GM23248 (cell line): ENCODE data around the gene SLC12A4. TPM values are rescaled to one million over a fixed set of nuclear protein-coding genes. Genes with fewer than 3 reads are reported as not detected.

ENCODE experiments used
- DNase-seq: peaks from one replicate; pipeline ENCODE4 v3.0.0-alpha.2; 2015
- H2AFZ ChIP-seq: fragments of 200-600 bp; sonication (generic); 2 replicates; pipeline ENCODE4 v1.6.1; 2016; ENCODE audit warnings: antibody characterized with exemption
- H3F3A ChIP-seq: fragments of 200-600 bp; sonication (generic); 2 replicates; pipeline ENCODE4 v1.6.1; 2016; ENCODE audit warnings: mild to moderate bottlenecking, antibody characterized with exemption, mixed run types; ENCODE audit not compliant: insufficient read depth
- H3K27ac ChIP-seq: fragments of 200-600 bp; sonication (generic); 2 replicates; pipeline ENCODE4 v1.5.1; 2016; ENCODE audit warnings: mild to moderate bottlenecking
- H3K27me3 ChIP-seq: fragments of 200-600 bp; sonication (generic); replicated peaks from 2 replicates; pipeline ENCODE4 v1.6.1; 2016; ENCODE audit warnings: mild to moderate bottlenecking; ENCODE audit not compliant: insufficient read depth
- H3K36me3 ChIP-seq: fragments of 200-600 bp; sonication (generic); 2 replicates; pipeline ENCODE4 v1.6.1; 2016; ENCODE audit warnings: low read depth, mild to moderate bottlenecking
- H3K4me1 ChIP-seq: fragments of 200-600 bp; sonication (generic); 2 replicates; pipeline ENCODE4 v1.6.1; 2016; ENCODE audit warnings: mild to moderate bottlenecking; ENCODE audit not compliant: insufficient read depth
- H3K4me2 ChIP-seq: fragments of 200-600 bp; sonication (generic); one replicate; pipeline ENCODE4 v1.6.1; 2016; ENCODE audit warnings: mild to moderate bottlenecking; ENCODE audit not compliant: unreplicated experiment
- H3K4me3 ChIP-seq: fragments of 200-600 bp; sonication (generic); 2 replicates; pipeline ENCODE4 v1.5.1; 2016; ENCODE audit warnings: mild to moderate bottlenecking
- H3K79me2 ChIP-seq: fragments of 200-600 bp; sonication (generic); 2 replicates; pipeline ENCODE4 v1.6.1; 2016; ENCODE audit warnings: mild to moderate bottlenecking; ENCODE audit not compliant: insufficient read depth
- H3K9ac ChIP-seq: fragments of 200-600 bp; sonication (generic); 2 replicates; pipeline ENCODE4 v1.6.1; 2016; ENCODE audit warnings: mild to moderate bottlenecking
- H3K9me2 ChIP-seq: fragments of 200-600 bp; sonication (generic); 2 replicates; pipeline ENCODE4 v1.6.1; 2016; ENCODE audit warnings: mixed run types, mild to moderate bottlenecking, moderate library complexity; ENCODE audit not compliant: insufficient read depth
- H3K9me3 ChIP-seq: fragments of 200-600 bp; sonication (generic); one replicate; pipeline ENCODE4 v1.6.1; 2017; ENCODE audit warnings: low read depth
- H4K20me1 ChIP-seq: fragments of 200-600 bp; sonication (generic); 2 replicates; pipeline ENCODE4 v1.6.0; 2016; ENCODE audit not compliant: insufficient read depth
- EZH2 ChIP-seq: fragments of 200-600 bp; sonication (generic); IDR thresholded peaks from 2 replicates; pipeline ENCODE4 v1.6.1; 2018; ENCODE audit warnings: antibody characterized with exemption, mild to moderate bottlenecking; ENCODE audit not compliant: insufficient read depth, poor library complexity, severe bottlenecking
- EZH2phosphoT487 ChIP-seq: fragments of 200-600 bp; sonication (generic); IDR thresholded peaks from 2 replicates; pipeline ENCODE4 v1.6.1; 2018; ENCODE audit warnings: antibody characterized with exemption, moderate library complexity, mild to moderate bottlenecking, low read depth; ENCODE audit not compliant: insufficient read depth
- WGBS, 2 experiments: methylation state at CpG; one replicate each; pipeline ENCODE4 v1.1.6; 2015 to 2017; ENCODE audit warnings: low lambda C conversion rate in 2 of 2, low coverage in 1 of 2; ENCODE audit errors: missing lambda C conversion rate in 2 of 2; 5-methylcytosine and 5-hydroxymethylcytosine counted together
- in situ Hi-C: fragments of 300-500 bp; cut with MboI; formaldehyde crosslinking; loops from 2 replicates; pipeline ENCODE4 v1.15.0; 2020
- polyA plus RNA-seq: library from polyadenylated mRNA; unstranded; fragments of >200 nt; fragmentation: Nextera tagmentation; extraction: Ambion mirVana; gene quantifications from 2 replicates; pipeline ENCODE4 v1.2.1, GENCODE V29; 2016
- total RNA-seq: library from RNA; depleted of rRNA; stranded (reverse); fragments of >200 nt; shearing (Covaris generic); gene quantifications from 2 replicates; pipeline ENCODE4 v1.2.3, GENCODE V29; 2014

The SLC12A4 gene
- total and polyA plus RNA-seq, 2 experiments from 2014 or later = 63.0 to 101 TPM

GRCh38 chr16:67930191-67930590, 38.2 kb downstream of the SLC12A4 start:
- Histone ChIP-seq H3K27ac (no peak overlapping the region), H4K20me1 (no peaks in the 10 kb centered on the region), H2AFZ (no peak overlapping the region), H3K36me3 (no peaks in the 10 kb centered on the region), H3K4me1 (0 out of 2 replicates have a peak, but pooled peaks cover 6% of the 10 kb centered on the region), H3K4me3 (no peak overlapping the region), H3K9me3 (no peaks in the 10 kb centered on the region), H3K9ac (no peak overlapping the region), H3F3A (no peaks in the 10 kb centered on the region), H3K79me2 (peaks cover 8% of the 10 kb centered on the region; the same call in 1 of the 2 replicates), H3K9me2 (no peaks in the 10 kb centered on the region), H3K27me3 (no peaks in the 10 kb centered on the region), H3K4me2 (no peak overlapping the region)
- no peak for DNase-seq
- TF ChIP-seq EZH2phosphoT487 (no peak), EZH2 (no peak)
- 89 to 91% methylated on average over 14 of the region's 14 CpGs for WGBS, 2 experiments
- in situ Hi-C loops = no loop called here

- Histone ChIP-seq H3K9me2 (no peaks in the 10 kb centered on the region), H3K27me3 (no peaks in the 10 kb centered on the region), H3K4me2 (no peak overlapping the region), H2AFZ (no peak overlapping the region), H3F3A (no peaks in the 10 kb centered on the region), H3K4me1 (no peaks in the 10 kb centered on the region), H4K20me1 (no peaks in the 10 kb centered on the region), H3K79me2 (peaks cover 8% of the 10 kb centered on the region; the same call in 1 of the 2 replicates), H3K9ac (no peak overlapping the region), H3K4me3 (no peak overlapping the region), H3K27ac (no peak overlapping the region), H3K36me3 (no peaks in the 10 kb centered on the region), H3K9me3 (no peaks in the 10 kb centered on the region)
- TF ChIP-seq EZH2phosphoT487 (no peak), EZH2 (no peak)
- DNase-seq = peak; percentile 78
- WGBS, 2 experiments = 27 to 36% methylated on average over 15 to 16 of the region's 16 CpGs
- in situ Hi-C loops = loop anchor here (10.0 kb wide), 1 partner anchor 114 kb away; no protein-coding TSS in a partner anchor
These were observed 39.7 kb downstream of the SLC12A4 start for GRCh38 chr16:67928561-67929364.

GRCh38 chr16:67928147-67928546, 40.3 kb downstream of the SLC12A4 start:
- no peak overlapping the region for H3K9ac ChIP-seq
- DNase-seq = no peak

DNA sequence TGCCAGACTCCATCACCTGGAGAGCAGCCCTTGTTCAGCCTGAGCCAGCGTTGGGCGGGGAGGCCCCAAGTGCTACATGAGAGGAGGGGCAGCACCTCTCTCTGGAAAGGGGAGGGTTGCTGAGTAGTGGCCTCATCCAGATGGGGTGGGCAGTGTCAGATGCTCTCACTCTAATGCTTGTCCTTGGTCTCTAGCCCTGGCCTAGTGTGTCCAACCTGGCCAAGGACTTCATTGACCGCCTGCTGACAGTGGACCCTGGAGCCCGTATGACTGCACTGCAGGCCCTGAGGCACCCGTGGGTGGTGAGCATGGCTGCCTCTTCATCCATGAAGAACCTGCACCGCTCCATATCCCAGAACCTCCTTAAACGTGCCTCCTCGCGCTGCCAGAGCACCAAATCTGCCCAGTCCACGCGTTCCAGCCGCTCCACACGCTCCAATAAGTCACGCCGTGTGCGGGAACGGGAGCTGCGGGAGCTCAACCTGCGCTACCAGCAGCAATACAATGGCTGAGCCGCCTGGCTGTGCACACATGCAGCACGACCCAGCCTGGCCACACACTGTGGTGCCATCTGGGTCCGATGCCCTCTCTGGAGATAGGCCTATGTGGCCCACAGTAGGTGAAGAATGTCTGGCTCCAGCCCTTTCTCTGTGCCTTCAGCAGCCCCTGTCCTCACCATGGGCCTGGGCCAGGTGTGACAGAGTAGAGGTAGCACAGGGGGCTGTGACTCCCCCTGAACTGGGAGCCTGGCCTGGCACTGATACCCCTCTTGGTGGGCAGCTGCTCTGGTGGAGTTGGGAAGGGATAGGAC, 41.1 kb downstream of the SLC12A4 start:
- no peak overlapping the region for H3K9ac ChIP-seq
- H3K36me3 ChIP-seq = no peaks in the 10 kb centered on the region
- no peaks in the 10 kb centered on the region for H3K4me1 ChIP-seq
- no peak overlapping the region for H3K4me3 ChIP-seq
- DNase-seq = no peak
- no peak overlapping the region for H2AFZ ChIP-seq
- no peaks in the 10 kb centered on the region for H4K20me1 ChIP-seq
- H3K79me2 ChIP-seq = peaks cover 12% of the 10 kb centered on the region
- H3K9me3 ChIP-seq = no peaks in the 10 kb centered on the region
- H3K4me2 ChIP-seq = no peak overlapping the region
- no peaks in the 10 kb centered on the region for H3F3A ChIP-seq
- in situ Hi-C loops = loop anchor here (10.0 kb wide), 1 partner anchor 113 kb away; no protein-coding TSS in a partner anchor
- H3K27me3 ChIP-seq = no peaks in the 10 kb centered on the region
- WGBS, 2 experiments = 92% methylated on average over 22 of the region's 22 CpGs
- H3K27ac ChIP-seq = no peak overlapping the region
- H3K9me2 ChIP-seq = no peaks in the 10 kb centered on the region
- TF ChIP-seq EZH2 = no peak
- TF ChIP-seq EZH2phosphoT487 = no peak

More at GRCh38 chr16:67928147-67928546, 40.3 kb downstream of the SLC12A4 start:
- no peak overlapping the region for H3K4me3 ChIP-seq
- no peaks in the 10 kb centered on the region for H4K20me1 ChIP-seq
- H3K4me2 ChIP-seq = no peak overlapping the region
- no peaks in the 10 kb centered on the region for H3K27me3 ChIP-seq
- no peaks in the 10 kb centered on the region for H3F3A ChIP-seq
- peaks cover 8% of the 10 kb centered on the region; the same call in 1 of the 2 replicates for H3K79me2 ChIP-seq
- H3K4me1 ChIP-seq = no peaks in the 10 kb centered on the region
- no peaks in the 10 kb centered on the region for H3K9me2 ChIP-seq
- TF ChIP-seq EZH2 = no peak
- no peak for TF ChIP-seq EZH2phosphoT487
- no peak overlapping the region for H2AFZ ChIP-seq
- 55 to 60% methylated on average over 7 of the region's 7 CpGs for WGBS, 2 experiments
- in situ Hi-C loops = loop anchor here (10.0 kb wide), 1 partner anchor 113 kb away; no protein-coding TSS in a partner anchor
- H3K9me3 ChIP-seq = no peaks in the 10 kb centered on the region
- H3K36me3 ChIP-seq = no peaks in the 10 kb centered on the region
- no peak overlapping the region for H3K27ac ChIP-seq
